ENCODE results near the gene FER. TPM values are rescaled to one million over a fixed set of nuclear protein-coding genes. Genes with fewer than 3 reads are reported as not detected.
"Not testable (repeated sequence)": the region's sequence is repeated elsewhere in the genome, so short reads cannot be mapped to it uniquely, and the experiment has no call there.

Gene FER
- total RNA-seq, 5 donors from 2014 or later (not counting 1 experiment from before 2014, with no cell fraction given) = 7.0 to 19.6 (median 10.4) TPM

DNA sequence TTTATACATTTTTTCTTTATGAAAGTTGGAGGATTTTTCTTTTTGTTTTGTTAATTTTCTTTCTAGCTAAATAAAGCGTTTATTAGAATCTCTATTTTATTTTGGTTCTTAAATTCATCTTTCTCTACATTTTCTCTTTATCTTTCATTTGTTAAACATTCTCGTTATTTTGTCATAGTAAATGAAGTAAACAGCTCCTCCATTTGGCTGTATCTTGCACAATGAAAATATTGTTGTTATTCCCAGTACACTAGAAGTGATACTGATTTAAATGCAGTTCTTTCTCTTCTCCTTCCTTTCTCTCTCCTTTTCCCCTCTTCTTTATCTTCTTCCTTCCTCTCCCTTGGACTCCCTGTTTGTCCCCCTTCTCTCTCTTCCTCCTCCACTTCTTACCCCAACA is 88.8 kb downstream of the FER start:
- CTCF ChIA-PET = no interaction called here
- Histone ChIP-seq H3K27ac (ENCODE audit: low read length) (no peak overlapping the region), H3K4me3 (ENCODE audit: control insufficient read depth in 1 of 2, extremely low read depth in 1 of 2, low read length in 1 of 2) (no peak overlapping the region), H3K9me3 (no peaks in the 10 kb centered on the region), H3K4me1 (ENCODE audit: control insufficient read depth in 1 of 2, extremely low read depth in 1 of 2, insufficient read depth in 2 of 2, low read length in 2 of 2) (no peaks in the 10 kb centered on the region), H3K27me3 (replicated peaks in 1 of 2; ENCODE audit: control insufficient read depth in 2 of 2, extremely low read depth in 1 of 2, insufficient read depth in 2 of 2, low read length in 1 of 2) (no peaks in the 10 kb centered on the region), H3K36me3 (ENCODE audit: control insufficient read depth in 2 of 2, extremely low read depth in 1 of 2, insufficient read depth in 1 of 2, low read length in 1 of 2) (no peaks in the 10 kb centered on the region)
- WGBS (ENCODE audit: insufficient coverage) = no CpG with 5 or more reads among the region's 2 CpGs
- Mint-ChIP-seq H3K27me3 (no peaks in the 10 kb centered on the region), H3K36me3 (peaks cover 30% of the 10 kb centered on the region), H3K4me3 (no peak overlapping the region), H3K27ac (no peak overlapping the region), H3K4me1 (no peaks in the 10 kb centered on the region), H3K9me3 (peaks cover 0 to 5% (median 0%) of the 10 kb centered on the region in 3 donors)
- POLR2A ChIA-PET = no interaction called here
- ATAC-seq (replicated peaks in 1 of 4) (no peak), DNase-seq (no peak)

DNA sequence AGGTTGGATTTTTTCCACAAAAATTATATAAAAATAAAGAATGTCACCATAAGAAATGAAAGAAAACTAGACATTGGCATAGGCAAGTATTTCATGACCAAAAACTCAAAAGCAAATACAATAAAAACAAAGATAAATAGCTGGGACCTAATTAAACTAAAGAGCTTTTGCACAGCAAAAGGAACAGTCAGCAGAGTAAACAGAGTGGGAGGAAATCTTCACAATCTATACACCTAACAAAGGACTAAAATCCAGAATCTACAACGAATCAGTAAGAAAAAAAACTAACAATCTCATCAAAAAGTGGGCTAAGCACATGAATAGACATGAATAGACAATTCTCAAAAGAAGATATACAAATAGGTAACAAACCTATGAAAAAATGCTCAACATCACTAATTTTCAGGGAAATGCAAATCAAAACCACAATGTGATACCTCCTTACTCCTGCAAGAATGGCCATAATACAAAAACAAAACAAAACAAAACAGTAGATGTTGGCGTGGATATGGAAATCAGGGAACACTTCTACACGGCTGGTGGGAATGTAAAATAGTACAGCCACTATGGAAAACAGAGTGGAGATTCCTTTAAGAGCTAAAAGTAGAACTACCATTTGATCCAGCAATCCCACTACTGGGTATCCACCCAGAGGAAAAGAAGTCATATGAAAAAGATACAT is 94.7 kb downstream of the FER start:
- CTCF ChIA-PET; H3K9me3 Mint-ChIP-seq; H3K4me3 ChIP-seq (ENCODE audit: control insufficient read depth in 1 of 2, extremely low read depth in 1 of 2, low read length in 1 of 2); DNase-seq; ATAC-seq (replicated peaks in 1 of 4); H3K27me3 Mint-ChIP-seq; H3K4me1 ChIP-seq (ENCODE audit: control insufficient read depth in 1 of 2, extremely low read depth in 1 of 2, insufficient read depth in 2 of 2, low read length in 2 of 2); H3K4me1 Mint-ChIP-seq; POLR2A ChIA-PET; H3K36me3 ChIP-seq (ENCODE audit: control insufficient read depth in 2 of 2, extremely low read depth in 1 of 2, insufficient read depth in 1 of 2, low read length in 1 of 2); H3K27ac ChIP-seq (ENCODE audit: low read length); H3K9me3 ChIP-seq; H3K27me3 ChIP-seq (replicated peaks in 1 of 2; ENCODE audit: control insufficient read depth in 2 of 2, extremely low read depth in 1 of 2, insufficient read depth in 2 of 2, low read length in 1 of 2); H3K27ac Mint-ChIP-seq; H3K4me3 Mint-ChIP-seq: not testable (repeated sequence)
- H3K36me3 Mint-ChIP-seq = peaks cover 42% of the 10 kb centered on the region
- no CpG with 5 or more reads among the region's 3 CpGs for WGBS (ENCODE audit: insufficient coverage)

DNA sequence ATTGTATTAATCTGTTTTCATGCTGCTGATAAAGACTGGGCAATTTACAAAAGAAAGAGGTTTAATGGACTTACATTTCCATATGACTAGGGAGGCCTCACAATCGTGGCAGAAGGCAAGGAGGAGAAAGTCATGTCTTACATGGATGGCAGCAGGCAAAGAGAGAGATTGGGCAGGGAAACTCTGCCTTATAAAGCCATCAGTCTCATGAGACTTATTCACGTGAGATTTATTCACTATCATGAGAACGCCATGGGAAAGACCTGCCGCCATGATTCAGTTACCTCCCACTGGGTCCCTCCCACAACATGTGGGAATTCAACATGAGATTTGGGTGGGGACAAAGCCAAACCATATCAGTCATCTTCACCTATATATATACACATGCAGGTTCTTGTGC is 103.4 kb downstream of the FER start:
- H3K27me3 ChIP-seq (replicated peaks in 1 of 2; ENCODE audit: control insufficient read depth in 2 of 2, extremely low read depth in 1 of 2, insufficient read depth in 2 of 2, low read length in 1 of 2); H3K4me1 ChIP-seq (ENCODE audit: control insufficient read depth in 1 of 2, extremely low read depth in 1 of 2, insufficient read depth in 2 of 2, low read length in 2 of 2); H3K27me3 Mint-ChIP-seq; H3K9me3 ChIP-seq; H3K4me1 Mint-ChIP-seq; ATAC-seq (replicated peaks in 1 of 4); H3K4me3 Mint-ChIP-seq; H3K27ac Mint-ChIP-seq; POLR2A ChIA-PET; H3K36me3 ChIP-seq (ENCODE audit: control insufficient read depth in 2 of 2, extremely low read depth in 1 of 2, insufficient read depth in 1 of 2, low read length in 1 of 2); H3K4me3 ChIP-seq (ENCODE audit: control insufficient read depth in 1 of 2, extremely low read depth in 1 of 2, low read length in 1 of 2); CTCF ChIA-PET; H3K9me3 Mint-ChIP-seq; DNase-seq; H3K27ac ChIP-seq (ENCODE audit: low read length): not testable (repeated sequence)
- 75% methylated on average over 1 of the region's 4 CpGs for WGBS (ENCODE audit: insufficient coverage)
- peaks cover 26% of the 10 kb centered on the region for H3K36me3 Mint-ChIP-seq

DNA sequence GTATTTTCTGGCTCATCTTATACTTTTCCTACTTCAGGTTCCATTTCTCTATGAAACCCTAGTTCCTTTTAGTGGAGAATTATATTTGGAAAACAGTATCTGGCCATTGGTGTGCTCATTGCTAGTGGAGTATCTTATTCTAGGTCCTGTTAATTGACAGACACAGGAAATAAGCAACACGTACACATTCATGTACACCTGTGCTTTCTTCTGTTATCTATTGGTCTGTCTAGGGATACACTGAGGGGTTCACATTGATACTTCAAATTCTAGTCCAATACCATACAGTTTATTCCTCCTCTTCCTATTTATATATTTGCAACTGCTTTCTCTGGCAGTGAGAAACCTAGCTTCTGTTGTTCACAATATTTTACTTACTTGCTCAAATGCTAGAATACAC is 110.2 kb downstream of the FER start:
- H3K9me3 ChIP-seq = no peaks in the 10 kb centered on the region
- no CpG with 5 or more reads among the region's 1 CpG for WGBS (ENCODE audit: insufficient coverage)
- Mint-ChIP-seq H3K4me1 (peaks cover 0 to 9% (median 6%) of the 10 kb centered on the region in 3 donors), H3K27me3 (no peaks in the 10 kb centered on the region), H3K36me3 (peaks cover 11% of the 10 kb centered on the region), H3K27ac (no peak overlapping the region), H3K4me3 (no peak overlapping the region), H3K9me3 (no peaks in the 10 kb centered on the region)
- ChIA-PET POLR2A (interaction anchor here in 1 of 2 donors (0.7 kb wide), 1 partner anchor 478 kb away, joined by 3 read pairs; no protein-coding TSS in a partner anchor), CTCF (no interaction called here)
- H3K36me3 ChIP-seq (ENCODE audit: control insufficient read depth in 2 of 2, extremely low read depth in 1 of 2, insufficient read depth in 1 of 2, low read length in 1 of 2) = no peaks in the 10 kb centered on the region
- no peak overlapping the region for H3K4me3 ChIP-seq (ENCODE audit: control insufficient read depth in 1 of 2, extremely low read depth in 1 of 2, low read length in 1 of 2)
- H3K27ac ChIP-seq (ENCODE audit: low read length) = no peak overlapping the region
- DNase-seq (no peak), ATAC-seq (replicated peaks in 1 of 4) (no peak)
- H3K27me3 ChIP-seq (replicated peaks in 1 of 2; ENCODE audit: control insufficient read depth in 2 of 2, extremely low read depth in 1 of 2, insufficient read depth in 2 of 2, low read length in 1 of 2) = no peaks in the 10 kb centered on the region
- no peaks in the 10 kb centered on the region for H3K4me1 ChIP-seq (ENCODE audit: control insufficient read depth in 1 of 2, extremely low read depth in 1 of 2, insufficient read depth in 2 of 2, low read length in 2 of 2)

DNA sequence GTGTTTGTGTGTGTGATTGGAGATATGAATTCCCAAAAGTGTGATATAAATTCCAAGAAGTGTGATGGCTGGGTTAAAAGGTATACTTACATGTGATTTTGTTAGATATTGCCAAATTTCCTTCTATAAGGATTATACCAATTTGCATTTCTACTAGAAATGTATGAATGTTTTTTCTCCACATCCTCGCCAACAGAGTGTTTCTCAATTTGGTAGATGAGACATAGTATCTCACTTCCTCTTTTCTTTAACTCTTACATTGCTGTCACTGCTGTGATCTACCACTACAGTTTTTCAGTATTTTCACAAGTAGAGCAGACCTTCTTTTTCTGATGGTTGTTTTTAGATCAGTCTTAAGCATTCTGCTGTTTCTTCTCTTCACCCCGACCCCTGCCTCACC is 111.3 kb downstream of the FER start:
- ChIA-PET POLR2A (interaction anchor here (0.7 kb wide), 2 partner anchors 18 to 85 kb away, joined by 5 to 7 read pairs; no protein-coding TSS in a partner anchor), CTCF (no interaction called here)
- H3K36me3 ChIP-seq (ENCODE audit: control insufficient read depth in 2 of 2, extremely low read depth in 1 of 2, insufficient read depth in 1 of 2, low read length in 1 of 2) = no peaks in the 10 kb centered on the region
- H3K9me3 ChIP-seq = no peaks in the 10 kb centered on the region
- no peaks in the 10 kb centered on the region for H3K4me1 ChIP-seq (ENCODE audit: control insufficient read depth in 1 of 2, extremely low read depth in 1 of 2, insufficient read depth in 2 of 2, low read length in 2 of 2)
- H3K27ac ChIP-seq (ENCODE audit: low read length) = no peak overlapping the region
- H3K27me3 ChIP-seq (replicated peaks in 1 of 2; ENCODE audit: control insufficient read depth in 2 of 2, extremely low read depth in 1 of 2, insufficient read depth in 2 of 2, low read length in 1 of 2) = no peaks in the 10 kb centered on the region
- no peaks in the 10 kb centered on the region for H3K27me3 Mint-ChIP-seq
- no peaks in the 10 kb centered on the region for H3K9me3 Mint-ChIP-seq
- WGBS (ENCODE audit: insufficient coverage) = no CpG with 5 or more reads among the region's 2 CpGs
- no peak overlapping the region for H3K27ac Mint-ChIP-seq
- peaks cover 0 to 9% (median 6%) of the 10 kb centered on the region in 3 donors for H3K4me1 Mint-ChIP-seq
- no peak for DNase-seq
- H3K4me3 Mint-ChIP-seq = no peak overlapping the region
- H3K36me3 Mint-ChIP-seq = peaks cover 7% of the 10 kb centered on the region
- no peak overlapping the region for H3K4me3 ChIP-seq (ENCODE audit: control insufficient read depth in 1 of 2, extremely low read depth in 1 of 2, low read length in 1 of 2)
- ATAC-seq (replicated peaks in 1 of 4) = no peak

DNA sequence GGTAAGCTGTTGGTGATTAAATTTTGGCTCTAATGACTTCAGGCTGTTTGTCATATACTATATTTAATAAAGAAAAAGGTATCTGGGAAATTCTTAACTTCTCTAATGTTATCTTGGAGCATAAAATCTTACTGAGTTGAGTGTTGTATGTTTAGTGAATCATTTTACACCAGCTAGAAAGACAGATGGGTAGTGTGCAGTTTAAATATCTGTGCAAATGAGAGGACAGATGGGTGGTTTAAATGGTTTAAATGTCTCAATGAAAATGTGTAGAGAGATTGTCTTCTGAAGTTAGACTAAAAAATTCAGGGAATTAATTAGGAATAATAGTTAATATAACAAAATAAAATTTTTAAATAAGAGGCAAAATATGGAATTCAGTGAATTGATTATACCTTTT is 114.5 kb downstream of the FER start:
- Mint-ChIP-seq H3K4me3 (no peak overlapping the region), H3K9me3 (no peaks in the 10 kb centered on the region), H3K36me3 (peaks cover 14% of the 10 kb centered on the region), H3K27me3 (no peaks in the 10 kb centered on the region), H3K27ac (no peak overlapping the region), H3K4me1 (peaks cover 0 to 9% (median 6%) of the 10 kb centered on the region in 3 donors)
- Histone ChIP-seq H3K4me3 (ENCODE audit: control insufficient read depth in 1 of 2, extremely low read depth in 1 of 2, low read length in 1 of 2) (no peak overlapping the region), H3K27me3 (replicated peaks in 1 of 2; ENCODE audit: control insufficient read depth in 2 of 2, extremely low read depth in 1 of 2, insufficient read depth in 2 of 2, low read length in 1 of 2) (no peaks in the 10 kb centered on the region), H3K36me3 (ENCODE audit: control insufficient read depth in 2 of 2, extremely low read depth in 1 of 2, insufficient read depth in 1 of 2, low read length in 1 of 2) (no peaks in the 10 kb centered on the region), H3K4me1 (ENCODE audit: control insufficient read depth in 1 of 2, extremely low read depth in 1 of 2, insufficient read depth in 2 of 2, low read length in 2 of 2) (no peaks in the 10 kb centered on the region), H3K9me3 (no peaks in the 10 kb centered on the region), H3K27ac (ENCODE audit: low read length) (no peak overlapping the region)
- CTCF ChIA-PET = no interaction called here
- POLR2A ChIA-PET = interaction anchor here in 1 of 2 donors (0.6 kb wide), 1 partner anchor 133 kb away, joined by 4 read pairs; no protein-coding TSS in a partner anchor
- DNase-seq (no peak), ATAC-seq (replicated peaks in 1 of 4) (no peak)

DNA sequence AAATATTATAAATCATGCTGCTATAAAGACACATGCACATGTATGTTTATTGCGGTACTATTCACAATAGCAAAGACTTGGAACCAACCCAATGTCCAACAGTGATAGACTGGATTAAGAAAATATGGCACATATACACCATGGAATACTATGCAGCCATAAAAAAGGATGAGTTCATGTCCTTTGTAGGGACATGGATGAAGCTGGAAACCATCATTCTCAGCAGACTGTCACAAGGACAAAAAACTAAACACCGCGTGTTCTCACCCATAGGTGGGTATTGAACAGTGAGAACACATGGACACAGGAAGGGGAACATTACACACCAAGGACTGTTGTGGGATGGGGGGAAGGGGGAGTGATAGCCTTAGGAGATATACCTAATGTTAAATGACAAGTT is 118.4 kb downstream of the FER start:
- DNase-seq; CTCF ChIA-PET; H3K27me3 ChIP-seq (replicated peaks in 1 of 2; ENCODE audit: control insufficient read depth in 2 of 2, extremely low read depth in 1 of 2, insufficient read depth in 2 of 2, low read length in 1 of 2); H3K36me3 ChIP-seq (ENCODE audit: control insufficient read depth in 2 of 2, extremely low read depth in 1 of 2, insufficient read depth in 1 of 2, low read length in 1 of 2); H3K27ac Mint-ChIP-seq; H3K4me3 Mint-ChIP-seq; H3K4me3 ChIP-seq (ENCODE audit: control insufficient read depth in 1 of 2, extremely low read depth in 1 of 2, low read length in 1 of 2); H3K9me3 ChIP-seq; H3K27ac ChIP-seq (ENCODE audit: low read length); H3K4me1 ChIP-seq (ENCODE audit: control insufficient read depth in 1 of 2, extremely low read depth in 1 of 2, insufficient read depth in 2 of 2, low read length in 2 of 2); H3K27me3 Mint-ChIP-seq; H3K4me1 Mint-ChIP-seq; H3K9me3 Mint-ChIP-seq; ATAC-seq (replicated peaks in 1 of 4); POLR2A ChIA-PET: not testable (repeated sequence)
- peaks cover 24% of the 10 kb centered on the region for H3K36me3 Mint-ChIP-seq
- WGBS (ENCODE audit: insufficient coverage) = 100% methylated on average over 2 of the region's 3 CpGs

Data from T-cell (primary cell).